Gastrocnemius medialis (tissue), 4 donors: Measurements from ENCODE around the gene TNFSF4.

ENCODE experiments used
- CTCF ChIP-seq, 5 experiments: fragments of 450-650 bp in 3 of 5; fragments of 200-600 bp in 2 of 5; sonication (generic) in 2 of 5; IDR thresholded peaks in 4 of 5; conservative IDR thresholded peaks in 1 of 5; 1 replicate in 4 of 5; 2 replicates in 1 of 5; pipeline ENCODE4 v1.5.1; 2016 to 2019; ENCODE audit warnings: antibody characterized with exemption in 5 of 5, mild to moderate bottlenecking in 3 of 5, moderate library complexity in 3 of 5
- POLR2A ChIP-seq, 2 donors: fragments of 450-650 bp; IDR thresholded peaks; one replicate each; pipeline ENCODE4 v1.6.1; 2017; ENCODE audit warnings: antibody characterized with exemption in 2 of 2, mild to moderate bottlenecking in 2 of 2, moderate library complexity in 2 of 2

DNA sequence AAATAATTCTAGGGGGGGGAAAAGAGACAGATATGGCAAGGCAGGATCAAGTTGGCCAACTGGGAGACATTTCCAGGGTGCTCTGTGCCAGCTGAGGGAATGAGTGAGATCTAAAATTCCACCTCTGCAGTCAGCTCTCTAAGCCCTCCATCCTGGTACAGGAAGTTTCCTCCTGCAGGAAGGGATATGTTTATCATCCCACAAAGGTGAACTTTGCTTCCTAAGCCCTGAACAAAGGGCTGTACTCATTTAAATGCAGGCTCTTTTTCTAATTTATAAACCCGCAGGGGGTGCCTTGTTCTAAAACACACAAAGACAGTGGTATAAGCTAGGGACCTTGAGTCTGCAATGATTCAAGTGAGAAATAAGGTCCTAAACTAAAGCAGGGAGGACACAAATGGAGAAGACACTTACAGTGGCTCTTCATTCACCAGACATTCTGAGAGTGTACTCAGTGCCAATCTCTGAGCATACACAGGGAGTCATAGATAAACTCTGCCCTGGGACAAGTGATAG is 3.6 kb upstream of the TNFSF4 start:
- no peak for TF ChIP-seq CTCF (IDR thresholded peaks at IDR 0.05 in 4 of 5, conservative IDR thresholded peaks at IDR 0.05 in 1 of 5)
- TF ChIP-seq POLR2A (IDR thresholded peaks at IDR 0.05): no peak
